Left hindlimb (tissue), 1 donor: ENCODE measurements around the gene HLTF.

Experiments used
- DNase-seq: peaks from one replicate; pipeline ENCODE4 v3.0.0-alpha.2; 2018

HLTF gene

GRCh38 chr3:149087208-149087607, 875 bp upstream of the HLTF start:
- no peak for DNase-seq

GRCh38 chr3:149085828-149086231, 503 bp downstream of the HLTF start:
- DNase-seq: no peak

- no peak for DNase-seq
Observed at GRCh38 chr3:149081772-149082171, 4.6 kb downstream of the HLTF start.

GRCh38 chr3:149080699-149081091, 5.6 kb downstream of the HLTF start:
- no peak for DNase-seq

GRCh38 chr3:149080011-149080698, 6.2 kb downstream of the HLTF start:
- DNase-seq: no peak

- DNase-seq: no peak
Observed at GRCh38 chr3:149077628-149078027, 8.7 kb downstream of the HLTF start.

- no peak for DNase-seq
Observed at GRCh38 chr3:149067883-149068282, 18.4 kb downstream of the HLTF start.

- no peak for DNase-seq
Observed at GRCh38 chr3:149061776-149062175, 24.6 kb downstream of the HLTF start.

- DNase-seq: no peak
Observed at GRCh38 chr3:149058602-149059001, 27.7 kb downstream of the HLTF start.

- no peak for DNase-seq
Observed at GRCh38 chr3:149058198-149058597, 28.1 kb downstream of the HLTF start.

GRCh38 chr3:149055575-149055974, 30.8 kb downstream of the HLTF start:
- no peak for DNase-seq

GRCh38 chr3:149044339-149045083, 41.8 kb downstream of the HLTF start:
- no peak for DNase-seq

GRCh38 chr3:149042789-149043386, 43.4 kb downstream of the HLTF start:
- DNase-seq: no peak

- no peak for DNase-seq
Observed at GRCh38 chr3:149038322-149038721, 48.0 kb downstream of the HLTF start.

- DNase-seq: no peak
Observed at GRCh38 chr3:149037684-149038083, 48.6 kb downstream of the HLTF start.

- DNase-seq: no peak
Observed at GRCh38 chr3:149031096-149031495, 55.2 kb downstream of the HLTF start.

GRCh38 chr3:149026718-149027117, 59.6 kb downstream of the HLTF start:
- no peak for DNase-seq

GRCh38 chr3:149023951-149024350, 62.4 kb downstream of the HLTF start:
- no peak for DNase-seq

GRCh38 chr3:149021830-149022229, 64.5 kb downstream of the HLTF start:
- DNase-seq: no peak

- no peak for DNase-seq
Observed at GRCh38 chr3:149020839-149021252, 65.5 kb downstream of the HLTF start.

- DNase-seq: no peak
Observed at GRCh38 chr3:149020196-149020838, 66.0 kb downstream of the HLTF start.

- no peak for DNase-seq
Observed at GRCh38 chr3:149019580-149019979, 66.8 kb downstream of the HLTF start.

GRCh38 chr3:149018247-149018646, 68.1 kb downstream of the HLTF start:
- DNase-seq: no peak
